HG03066 (cell line): ENCODE results near the gene MKRN2OS.

Source experiments
- ATAC-seq: cut with Tn5 transposase; IDR thresholded peaks from one replicate; pipeline ENCODE4 v1.9.1; 2021; ENCODE audit warnings: low read depth; ENCODE audit not compliant: unreplicated experiment

The MKRN2OS gene

DNA sequence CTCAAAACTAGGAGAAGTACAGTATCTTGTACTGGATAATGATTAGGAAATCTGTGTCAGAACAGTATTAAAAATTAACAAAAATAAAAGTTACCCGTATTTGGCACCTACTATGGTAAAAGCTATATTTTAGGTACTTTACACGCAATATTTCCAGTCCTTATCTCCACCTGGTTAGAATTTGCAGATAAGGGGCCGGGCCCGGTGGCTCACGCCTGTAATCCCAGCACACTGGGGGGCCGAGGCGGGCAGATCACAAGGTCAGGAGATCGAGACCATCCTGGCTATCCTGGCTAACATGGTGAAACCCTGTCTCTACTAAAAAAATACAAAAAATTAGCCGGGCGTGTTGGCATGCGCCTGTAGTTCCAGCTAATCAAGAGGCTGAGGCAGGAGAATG, 28.4 kb downstream of the MKRN2OS start:
- no peak for ATAC-seq

DNA sequence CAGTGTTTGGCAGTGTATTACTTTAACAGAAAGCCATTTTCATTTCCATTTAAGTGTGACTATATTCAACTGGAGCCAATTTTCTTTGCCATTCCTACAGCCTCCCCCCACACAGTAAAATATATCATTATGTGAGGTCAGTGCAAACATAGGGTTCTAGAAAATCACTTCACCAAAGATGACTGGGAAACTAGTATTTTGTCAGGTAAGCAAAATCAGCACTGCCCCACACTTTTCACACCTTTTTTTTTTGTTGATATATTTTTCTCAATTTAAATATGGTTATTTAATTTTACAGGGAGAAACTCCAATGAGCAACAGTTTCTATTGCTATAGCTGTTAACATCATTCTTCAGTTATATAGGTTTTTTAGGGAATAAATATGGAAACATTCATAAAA, 29.7 kb downstream of the MKRN2OS start:
- no peak for ATAC-seq

- ATAC-seq: no peak
Observed at GRCh38 chr3:12513694-12514446, 31.4 kb downstream of the MKRN2OS start.

DNA sequence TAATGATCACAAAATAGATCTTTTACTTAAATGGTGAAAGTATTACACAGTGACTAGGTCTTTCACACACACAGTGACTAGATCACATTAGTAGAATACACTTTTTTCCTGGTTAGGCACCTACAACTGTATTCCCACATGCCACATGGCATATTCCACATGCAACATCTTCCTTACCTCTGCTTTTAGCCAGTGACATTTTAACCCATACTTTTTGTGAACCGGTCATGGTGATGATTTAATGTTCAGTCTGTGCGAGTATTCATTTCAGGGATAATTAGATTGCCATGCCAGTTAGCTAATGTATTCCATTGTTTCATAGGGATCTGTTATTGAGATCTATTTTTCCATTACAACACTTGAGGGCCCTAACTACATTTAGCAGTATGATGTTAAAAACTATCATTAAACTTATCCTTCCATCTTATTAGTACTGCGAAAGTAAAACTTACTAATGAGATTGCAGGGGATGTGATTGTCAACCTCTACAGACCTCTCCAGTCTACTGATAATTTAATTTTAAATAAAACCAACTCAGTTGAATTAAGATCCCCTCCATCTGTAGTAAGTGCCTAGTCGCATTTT, 32.7 kb downstream of the MKRN2OS start:
- no peak for ATAC-seq

DNA sequence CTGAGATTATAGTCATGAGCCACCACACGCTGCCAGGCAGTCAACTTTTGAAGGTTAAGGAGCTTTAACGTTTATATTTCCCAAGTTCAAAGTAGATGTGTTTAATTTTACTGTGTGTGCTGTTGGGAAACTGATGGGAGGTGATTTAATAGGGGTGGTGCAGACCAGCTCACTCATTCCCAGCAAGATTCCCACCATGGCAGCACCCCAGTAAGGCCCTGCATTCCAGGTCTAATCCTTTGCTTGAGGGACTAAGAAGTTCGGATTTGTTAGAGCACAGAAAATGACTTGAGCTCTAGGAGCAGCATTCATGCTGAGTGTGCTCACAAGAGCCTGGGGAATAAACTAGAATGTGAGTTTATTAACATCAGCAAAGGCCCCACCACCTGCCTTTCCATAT, 35.8 kb downstream of the MKRN2OS start:
- no peak for ATAC-seq

- ATAC-seq: no peak
Observed at GRCh38 chr3:12508291-12508700, 37.0 kb downstream of the MKRN2OS start.

DNA sequence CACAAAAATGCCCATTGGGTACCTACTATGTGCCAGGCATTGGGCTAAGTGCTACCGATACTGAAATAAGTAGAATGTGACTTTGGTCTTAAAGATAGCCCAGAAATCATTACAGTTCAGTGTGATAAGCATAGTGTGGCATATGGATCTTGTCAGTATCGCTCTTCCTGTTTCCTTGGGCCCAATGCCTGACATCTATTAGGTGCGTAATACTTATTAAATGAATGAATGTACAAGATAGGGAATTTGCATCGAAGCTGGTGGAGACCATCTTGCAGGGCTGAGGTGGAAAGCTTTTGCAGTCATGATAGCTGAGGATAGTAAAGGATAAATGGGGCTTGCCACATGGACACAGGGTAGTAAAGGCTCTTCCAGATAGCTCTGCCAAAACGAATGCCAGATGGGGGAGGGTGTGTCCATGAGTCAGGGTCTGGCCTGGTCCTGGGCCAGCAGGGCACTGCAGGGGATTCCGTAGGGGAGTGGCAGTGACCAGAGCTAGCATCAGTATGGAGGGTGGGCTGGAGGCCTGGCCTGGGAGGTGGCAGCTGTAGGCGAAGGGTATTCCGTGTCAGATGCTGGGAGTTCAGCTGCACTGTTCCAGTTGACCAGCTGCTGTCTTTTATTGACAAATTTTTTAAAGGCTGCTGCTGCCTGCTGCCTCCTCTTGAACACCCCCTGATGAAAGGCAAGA, 37.6 kb downstream of the MKRN2OS start:
- ATAC-seq: no peak

DNA sequence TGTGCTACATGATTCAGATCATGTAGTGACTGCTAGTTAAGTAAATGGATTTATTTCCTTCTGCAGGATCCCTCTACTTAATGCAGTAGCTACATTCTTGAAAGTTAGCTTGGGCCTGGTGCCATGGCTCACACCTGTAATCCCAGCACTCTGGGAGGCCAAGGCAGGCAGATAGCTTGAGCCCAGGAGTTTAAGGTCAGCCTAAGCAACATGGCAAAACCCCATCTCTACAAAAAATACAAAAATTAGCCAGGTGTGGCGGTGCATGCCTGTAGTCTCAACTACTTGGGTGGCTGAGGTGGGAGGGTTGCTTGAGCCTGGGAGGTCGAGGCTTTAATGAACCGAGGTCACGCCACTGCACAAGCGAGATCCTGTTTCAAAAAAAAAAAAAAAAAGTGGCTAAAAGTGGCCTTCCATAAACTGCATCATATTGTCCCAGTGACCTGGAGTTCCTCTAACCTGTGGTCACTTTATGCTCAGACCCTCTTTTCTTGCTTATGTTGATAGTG, 39.0 kb downstream of the MKRN2OS start:
- no peak for ATAC-seq

DNA sequence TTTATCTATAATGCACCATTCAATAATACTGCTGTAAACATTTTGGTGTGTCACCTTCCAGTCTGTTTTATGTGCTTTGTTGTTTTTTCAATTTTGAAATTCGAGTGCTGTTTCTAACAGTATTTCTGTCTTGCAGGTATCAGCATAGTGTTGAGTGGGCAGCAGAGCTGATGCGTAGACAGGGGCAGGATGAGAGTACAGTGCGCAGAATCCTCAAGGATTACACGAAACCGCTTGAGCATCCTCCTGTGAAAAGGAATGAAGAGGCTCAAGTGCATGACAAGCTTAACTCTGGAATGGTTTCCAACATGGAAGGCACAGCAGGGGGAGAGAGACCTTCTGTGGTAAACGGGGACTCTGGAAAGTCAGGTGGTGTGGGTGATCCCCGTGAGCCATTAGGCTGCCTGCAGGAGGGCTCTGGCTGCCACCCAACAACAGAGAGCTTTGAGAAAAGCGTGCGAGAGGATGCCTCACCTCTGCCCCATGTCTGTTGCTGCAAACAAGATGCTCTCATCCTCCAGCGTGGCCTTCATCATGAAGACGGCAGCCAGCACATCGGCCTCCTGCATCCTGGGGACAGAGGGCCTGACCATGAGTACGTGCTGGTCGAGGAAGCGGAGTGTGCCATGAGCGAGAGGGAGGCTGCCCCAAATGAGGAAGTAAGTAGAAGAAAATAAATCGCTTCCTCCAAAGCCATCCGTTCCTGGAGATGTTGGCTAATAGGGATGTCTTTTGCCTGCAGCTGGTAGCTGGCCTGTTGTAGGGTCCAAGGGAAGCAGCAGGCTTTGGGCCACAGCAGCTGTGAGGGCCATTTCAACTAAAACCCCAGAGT, 42.0 kb downstream of the MKRN2OS start:
- ATAC-seq: no peak

DNA sequence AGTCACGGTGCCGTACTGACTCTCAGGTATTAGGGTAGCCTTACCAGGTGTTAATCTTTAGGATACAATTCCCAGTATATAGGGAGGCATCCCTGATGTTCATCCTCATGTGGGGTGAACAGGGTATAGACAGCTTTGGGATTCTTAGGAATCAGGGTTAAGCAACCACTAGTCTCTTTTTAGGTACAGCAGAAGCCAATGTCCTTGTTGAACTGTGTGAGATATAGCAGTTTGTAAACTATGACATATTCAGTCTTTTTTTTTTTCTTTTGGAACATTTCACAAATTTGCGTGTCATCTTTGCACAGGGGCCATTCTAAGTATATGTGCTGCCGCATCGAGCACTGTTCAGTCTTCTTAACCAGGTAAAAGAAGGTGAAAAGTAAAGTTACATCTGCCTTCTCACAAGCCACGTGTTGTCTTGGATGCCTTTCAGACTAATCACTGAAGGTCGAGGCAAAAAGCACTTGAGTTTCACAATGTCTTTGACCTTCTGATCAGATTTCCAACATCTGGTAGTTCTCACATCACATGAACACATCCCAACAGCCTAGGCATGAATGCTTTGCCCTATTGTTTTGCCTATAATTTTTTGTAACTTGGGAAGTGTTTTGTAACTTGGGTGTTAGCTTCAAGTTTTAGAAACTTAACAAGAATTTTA, 43.8 kb downstream of the MKRN2OS start:
- no peak for ATAC-seq

- no peak for ATAC-seq
Observed at GRCh38 chr3:12499474-12499873, 45.8 kb downstream of the MKRN2OS start.

- no peak for ATAC-seq
Observed at GRCh38 chr3:12496453-12496761, 48.9 kb downstream of the MKRN2OS start.

DNA sequence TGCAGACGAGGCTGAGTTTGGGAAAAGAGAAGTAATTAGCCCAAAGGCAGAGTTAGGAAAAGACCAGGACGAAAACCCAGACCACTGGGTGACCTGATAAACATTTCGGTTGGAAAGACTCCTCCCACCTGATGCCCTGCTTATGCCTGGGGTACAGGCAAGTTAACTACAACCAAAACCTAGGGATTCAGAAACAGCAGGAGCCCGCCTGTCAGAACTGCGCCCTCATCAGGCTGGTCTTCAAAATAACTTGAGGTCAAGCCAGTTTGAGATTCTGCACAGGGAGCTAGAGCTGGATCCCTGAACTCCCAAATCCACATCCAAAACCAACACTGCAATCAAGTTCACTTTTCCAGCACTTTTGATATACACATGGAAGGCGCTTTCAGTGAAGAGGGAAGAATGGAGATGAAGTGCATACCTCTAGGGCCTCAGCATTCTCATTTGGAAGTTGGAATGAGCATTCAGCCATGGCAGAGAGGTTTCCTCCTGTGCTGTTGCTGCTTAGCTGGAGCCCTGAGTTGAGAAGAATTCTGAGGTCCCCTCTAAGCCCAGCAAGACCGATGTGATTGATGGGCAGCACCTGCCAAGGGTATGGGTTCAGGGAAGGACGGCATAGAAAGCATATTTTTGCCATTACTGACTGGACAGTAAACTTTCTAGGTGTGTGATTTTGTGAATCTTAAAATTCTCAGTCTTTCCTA, 49.4 kb downstream of the MKRN2OS start:
- ATAC-seq: no peak

DNA sequence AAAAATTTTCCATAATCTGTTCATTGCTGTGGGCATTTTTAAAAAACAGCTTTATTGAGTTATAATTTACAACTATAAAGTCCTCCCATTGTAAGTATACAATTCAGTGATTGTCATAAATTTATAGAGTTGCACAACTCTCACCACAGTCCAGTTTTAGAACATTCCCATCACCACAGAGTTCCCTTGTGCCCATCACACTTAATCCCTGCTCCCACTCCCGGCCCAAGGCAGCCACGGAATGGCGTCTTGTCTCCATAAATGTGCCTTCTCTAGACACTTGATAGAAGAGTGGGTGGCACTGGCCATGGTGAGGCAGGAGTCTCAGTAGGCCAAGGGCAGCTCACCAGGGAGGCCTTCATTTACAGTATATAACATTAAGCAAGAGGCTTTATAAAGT, 54.8 kb downstream of the MKRN2OS start:
- no peak for ATAC-seq

GRCh38 chr3:12489832-12490231, 55.5 kb downstream of the MKRN2OS start:
- ATAC-seq: no peak
